ENCODE data around the gene TLX2.
"Not testable (repeated sequence)": the region's sequence is repeated elsewhere in the genome, so short reads cannot be mapped to it uniquely, and the experiment has no call there.

TLX2 gene

GRCh38 chr2:74514368-74515270, at the start of gene TLX2:
TLX2 (plus strand) TSS chr2:74514450; CDS start chr2:74514807, 357 bp downstream.
- H3K4me3 ChIP-seq: peak within 1 kb of the TSS; percentile 62

GRCh38 chr2:74470742-74471141, 43.5 kb upstream of the TLX2 start:
- H3K4me3 ChIP-seq; DNase-seq (ENCODE audit: low spot score); H3K27ac ChIP-seq: not testable (repeated sequence)

More at GRCh38 chr2:74514368-74515270, at the start of gene TLX2:
- no peak for TF ChIP-seq CTCF (IDR thresholded peaks at IDR 0.05)
- no peak for DNase-seq (ENCODE audit: low spot score)
- no peak within 1 kb of the TSS for H3K27ac ChIP-seq

- H3K27ac ChIP-seq: peak overlapping the region; percentile 78 to 92
- no peak for DNase-seq (ENCODE audit: low spot score)
- H3K4me3 ChIP-seq: peak overlapping the region; percentile 81
- TF ChIP-seq CTCF (IDR thresholded peaks at IDR 0.05): no peak
Observed at GRCh38 chr2:74471332-74472065, 42.8 kb upstream of the TLX2 start.

- DNase-seq (ENCODE audit: low spot score): peak; percentile 95
- peak within 1 kb of the TSS; percentile 81 for H3K4me3 ChIP-seq
- peak within 1 kb of the TSS; percentile 78 to 92 for H3K27ac ChIP-seq
- TF ChIP-seq CTCF (IDR thresholded peaks at IDR 0.05): no peak
Observed at GRCh38 chr2:74472086-74472944, 41.9 kb upstream of the TLX2 start, which contains the start of gene MRPL53. MRPL53 (minus strand) TSS chr2:74472680; CDS start chr2:74472660, 20 bp downstream.

GRCh38 chr2:74472945-74473258, 41.3 kb upstream of the TLX2 start:
- peak overlapping the region; percentile 78 to 92 for H3K27ac ChIP-seq
- H3K4me3 ChIP-seq: peak overlapping the region; percentile 81
- no peak for TF ChIP-seq CTCF (IDR thresholded peaks at IDR 0.05)
- DNase-seq (ENCODE audit: low spot score): no peak

- no peak for TF ChIP-seq CTCF (IDR thresholded peaks at IDR 0.05)
- no peak overlapping the region for H3K4me3 ChIP-seq
- H3K27ac ChIP-seq: no peak overlapping the region
- no peak for DNase-seq (ENCODE audit: low spot score)
Observed at GRCh38 chr2:74474481-74474880, 39.8 kb upstream of the TLX2 start.

- no peak for DNase-seq (ENCODE audit: low spot score)
- no peak for TF ChIP-seq CTCF (IDR thresholded peaks at IDR 0.05)
- H3K4me3 ChIP-seq: no peak overlapping the region
Observed at GRCh38 chr2:74474899-74475298, 39.4 kb upstream of the TLX2 start.

More at GRCh38 chr2:74474899-74475298, 39.4 kb upstream of the TLX2 start:
- H3K27ac ChIP-seq: no peak overlapping the region
